Mesodermal cell (in vitro differentiated cells): Measurements from ENCODE around the gene GON4L.
"Not testable (repeated sequence)": the region's sequence is repeated elsewhere in the genome, so short reads cannot be mapped to it uniquely, and the experiment has no call there.

ENCODE experiments used
- H3K27ac ChIP-seq: 2 replicates; pipeline ENCODE4 v1.7.0; 2013; ENCODE audit warnings: mild to moderate bottlenecking, low read depth, low read length, moderate library complexity; ENCODE audit not compliant: severe bottlenecking
- H3K36me3 ChIP-seq: 2 replicates; pipeline ENCODE4 v1.7.1; 2013; ENCODE audit warnings: mild to moderate bottlenecking, low read length, moderate library complexity; ENCODE audit not compliant: control insufficient read depth, insufficient read depth
- H3K4me1 ChIP-seq: one replicate; pipeline ENCODE4 v1.7.1; 2013; ENCODE audit warnings: mild to moderate bottlenecking, low read length; ENCODE audit not compliant: insufficient read depth, control insufficient read depth, poor library complexity, severe bottlenecking
- H3K4me3 ChIP-seq: 2 replicates; pipeline ENCODE4 v1.7.0; 2013; ENCODE audit warnings: low read length, control low read depth, mild to moderate bottlenecking; ENCODE audit not compliant: insufficient read depth, poor library complexity, severe bottlenecking; ENCODE audit errors: extremely low read depth
- H3K9me3 ChIP-seq: 2 replicates; pipeline ENCODE4 v1.7.1; 2013; ENCODE audit warnings: mild to moderate bottlenecking, low read length, moderate library complexity; ENCODE audit not compliant: control insufficient read depth
- WGBS, 2 experiments: methylation state at CpG; one replicate each; pipeline ENCODE4 v1.1.5; 2013; ENCODE audit warnings: missing lambda C conversion rate in 2 of 2; ENCODE audit not compliant: insufficient coverage in 2 of 2; 5-methylcytosine and 5-hydroxymethylcytosine counted together

Gene GON4L

DNA sequence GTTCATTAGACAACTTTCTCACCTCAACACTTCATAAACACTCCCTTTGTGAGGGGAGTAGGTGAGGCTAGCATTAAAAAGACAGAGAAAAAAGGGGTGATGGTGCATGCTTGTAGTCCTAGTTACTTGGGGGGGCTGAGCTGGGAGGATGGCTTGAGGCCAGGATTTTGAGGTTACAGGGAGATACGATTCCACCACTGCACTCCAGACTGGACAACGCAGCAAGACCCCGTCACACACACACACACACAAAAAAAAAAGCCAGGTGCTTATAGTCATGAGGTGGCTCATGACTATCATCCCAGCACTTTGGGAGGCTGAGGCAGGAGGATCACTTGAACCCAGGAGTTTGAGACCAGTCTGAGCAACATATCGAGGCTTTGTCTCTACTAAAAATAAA is 29.6 kb downstream of the GON4L start:
- Histone ChIP-seq H3K9me3 (no peaks in the 10 kb centered on the region), H3K36me3 (peaks cover 60% of the 10 kb centered on the region), H3K4me3 (no peak overlapping the region), H3K4me1 (no peaks in the 10 kb centered on the region), H3K27ac (no peak overlapping the region)
- WGBS, 2 experiments, result 82% methylated on average over 2 of the region's 4 CpGs; no CpG with 5 or more reads in 1 of the 2 experiments

GRCh38 chr1:155816351-155816750 is 40.7 kb downstream of the GON4L start:
- peaks cover 93% of the 10 kb centered on the region for H3K36me3 ChIP-seq

DNA sequence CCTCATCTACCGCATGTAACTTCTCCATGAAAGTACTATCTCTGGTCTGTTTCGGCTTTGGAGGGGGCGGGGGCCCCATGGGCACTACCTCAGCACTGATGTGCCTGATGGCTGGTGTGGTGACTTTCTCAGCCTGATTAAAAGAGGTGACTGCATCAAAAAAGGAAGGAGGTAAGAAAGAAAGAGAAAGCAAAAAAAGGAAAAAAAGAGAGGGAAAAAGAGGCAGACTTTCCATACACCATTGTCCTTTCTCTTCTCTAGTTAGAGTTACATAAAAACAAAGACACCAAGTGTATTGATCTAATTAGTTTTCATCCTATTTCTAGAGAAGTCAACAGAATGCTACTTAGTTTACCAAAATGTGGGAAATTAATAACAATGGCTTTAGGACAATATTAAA is 43.3 kb downstream of the GON4L start:
- H3K4me1 ChIP-seq, result no peaks in the 10 kb centered on the region
- no peaks in the 10 kb centered on the region for H3K9me3 ChIP-seq
- H3K36me3 ChIP-seq, result peaks cover 87% of the 10 kb centered on the region
- H3K27ac ChIP-seq, result no peak overlapping the region
- WGBS, 2 experiments, result 92 to 100% methylated on average over 1 to 2 of the region's 3 CpGs
- no peak overlapping the region for H3K4me3 ChIP-seq

More at GRCh38 chr1:155816351-155816750, 40.7 kb downstream of the GON4L start:
- WGBS, 2 experiments, result 100% methylated on average over 1 of the region's 1 CpG; no CpG with 5 or more reads in 1 of the 2 experiments
- no peak overlapping the region for H3K27ac ChIP-seq
- no peaks in the 10 kb centered on the region for H3K9me3 ChIP-seq
- no peaks in the 10 kb centered on the region for H3K4me1 ChIP-seq
- no peak overlapping the region for H3K4me3 ChIP-seq

GRCh38 chr1:155812878-155813277 is 44.1 kb downstream of the GON4L start:
- H3K27ac ChIP-seq, result no peak overlapping the region
- H3K4me1 ChIP-seq, result no peaks in the 10 kb centered on the region
- no peak overlapping the region for H3K4me3 ChIP-seq
- 100% methylated on average over 1 of the region's 1 CpG; no CpG with 5 or more reads in 1 of the 2 experiments for WGBS, 2 experiments
- H3K9me3 ChIP-seq, result no peaks in the 10 kb centered on the region
- H3K36me3 ChIP-seq, result peaks cover 86% of the 10 kb centered on the region

- Histone ChIP-seq H3K36me3 (peaks cover 71% of the 10 kb centered on the region), H3K4me1 (no peaks in the 10 kb centered on the region), H3K27ac (no peak overlapping the region), H3K4me3 (no peak overlapping the region), H3K9me3 (no peaks in the 10 kb centered on the region)
- 100% methylated on average over 1 of the region's 1 CpG; no CpG with 5 or more reads in 1 of the 2 experiments for WGBS, 2 experiments
Observed at GRCh38 chr1:155809088-155809487, 47.9 kb downstream of the GON4L start.

- no peak overlapping the region for H3K27ac ChIP-seq
- H3K9me3 ChIP-seq, result no peaks in the 10 kb centered on the region
- H3K4me3 ChIP-seq, result no peak overlapping the region
- peaks cover 65% of the 10 kb centered on the region for H3K36me3 ChIP-seq
- no peaks in the 10 kb centered on the region for H3K4me1 ChIP-seq
Observed at GRCh38 chr1:155801149-155801548, 55.9 kb downstream of the GON4L start.

DNA sequence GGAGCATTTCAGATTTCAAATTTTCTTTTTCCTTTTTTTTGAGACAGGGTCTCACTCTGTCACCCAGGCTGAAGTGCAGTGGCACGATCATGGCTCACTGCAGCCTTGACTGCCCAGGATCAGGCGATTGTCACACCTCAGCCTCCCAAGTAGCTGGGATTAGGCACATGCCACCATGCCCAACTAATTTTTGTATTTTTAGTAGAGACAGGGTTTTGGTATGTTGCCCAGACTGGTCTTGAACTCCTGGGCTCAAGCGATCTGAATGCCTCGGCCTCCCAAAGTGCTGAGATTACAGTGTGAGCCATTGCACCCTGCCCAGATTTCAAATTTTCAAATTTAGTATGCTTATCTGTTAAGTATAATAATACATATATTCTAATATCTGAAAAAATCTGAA is 61.4 kb downstream of the GON4L start:
- not testable (repeated sequence) for H3K27ac ChIP-seq, H3K4me1 ChIP-seq, H3K4me3 ChIP-seq, H3K9me3 ChIP-seq
- peaks cover 60% of the 10 kb centered on the region for H3K36me3 ChIP-seq
- 89 to 95% methylated on average over 2 to 4 of the region's 4 CpGs for WGBS, 2 experiments

GRCh38 chr1:155794605-155795245 is 62.3 kb downstream of the GON4L start:
- Histone ChIP-seq H3K9me3 (no peaks in the 10 kb centered on the region), H3K36me3 (peaks cover 57% of the 10 kb centered on the region), H3K4me1 (no peaks in the 10 kb centered on the region), H3K4me3 (no peak overlapping the region), H3K27ac (no peak overlapping the region)
- 98 to 100% methylated on average over 3 of the region's 4 CpGs for WGBS, 2 experiments

DNA sequence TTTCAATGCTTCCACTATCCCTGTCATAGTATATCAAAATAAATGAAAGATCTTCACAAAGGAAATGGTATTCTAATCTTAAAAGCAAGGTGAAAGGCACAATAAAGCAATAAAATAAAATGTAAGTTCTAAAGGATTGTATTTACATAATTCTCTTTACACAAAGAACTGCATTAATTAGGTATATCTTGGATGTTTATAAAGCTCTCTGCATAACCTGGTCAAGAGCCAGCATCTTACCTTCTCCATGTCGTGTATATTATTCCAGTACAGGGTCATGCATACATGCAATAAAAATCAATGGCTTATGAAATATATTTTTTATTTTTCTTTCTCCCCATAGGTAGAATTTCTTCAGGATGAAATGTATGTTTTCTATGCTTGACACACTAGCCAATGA is 63.8 kb downstream of the GON4L start:
- peaks cover 55% of the 10 kb centered on the region for H3K36me3 ChIP-seq
- no CpG with 5 or more reads among the region's 1 CpG for WGBS, 2 experiments
- no peak overlapping the region for H3K27ac ChIP-seq
- no peak overlapping the region for H3K4me3 ChIP-seq
- no peaks in the 10 kb centered on the region for H3K9me3 ChIP-seq
- no peaks in the 10 kb centered on the region for H3K4me1 ChIP-seq

DNA sequence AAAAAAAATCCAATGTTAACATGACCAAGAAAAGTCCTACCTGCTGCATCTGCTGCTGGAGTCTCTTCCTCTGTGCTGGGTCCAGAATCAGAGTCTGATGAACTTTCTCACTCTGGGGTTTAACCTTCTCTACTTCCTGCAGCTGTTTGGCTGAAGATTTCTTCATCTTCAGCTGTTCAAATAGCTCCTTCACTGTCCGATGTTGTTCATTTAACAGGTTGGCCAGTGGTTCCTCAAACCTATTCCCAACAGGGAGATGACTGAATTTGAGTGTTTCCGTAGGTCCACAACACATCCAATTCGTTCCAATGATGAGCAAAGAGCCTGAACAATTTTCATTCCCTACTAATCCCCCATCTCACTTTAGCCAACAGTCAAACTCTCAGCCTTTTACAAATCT is 79.4 kb downstream of the GON4L start:
- H3K27ac ChIP-seq, result no peak overlapping the region
- peaks cover 73% of the 10 kb centered on the region for H3K36me3 ChIP-seq
- no peaks in the 10 kb centered on the region for H3K9me3 ChIP-seq
- WGBS, 2 experiments, result 87 to 100% methylated on average over 2 to 3 of the region's 3 CpGs
- no peaks in the 10 kb centered on the region for H3K4me1 ChIP-seq
- H3K4me3 ChIP-seq, result no peak overlapping the region

DNA sequence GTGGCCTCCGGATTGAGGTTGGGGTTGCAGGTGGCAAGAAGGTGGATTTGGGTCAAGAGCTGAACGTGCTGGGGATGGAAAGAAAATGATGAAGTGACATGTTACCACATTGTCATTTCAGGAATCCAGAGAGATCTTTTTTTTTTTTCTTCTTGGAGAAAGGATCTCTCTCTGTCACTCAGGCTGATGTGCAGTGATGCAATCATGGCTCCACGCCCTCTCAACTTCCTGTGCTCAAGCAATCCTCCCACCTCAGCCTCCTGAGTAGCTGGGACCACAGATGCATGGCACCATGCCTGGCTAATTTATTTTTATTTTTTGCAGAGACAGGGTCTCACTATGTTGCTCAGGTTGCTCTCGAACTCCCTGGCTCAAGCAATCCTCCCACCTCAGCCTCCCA is 80.6 kb downstream of the GON4L start:
- WGBS, 2 experiments, result 100% methylated on average over 2 of the region's 4 CpGs
- H3K9me3 ChIP-seq, result no peaks in the 10 kb centered on the region
- H3K4me1 ChIP-seq, result no peaks in the 10 kb centered on the region
- H3K4me3 ChIP-seq, result no peak overlapping the region
- H3K27ac ChIP-seq, result no peak overlapping the region
- H3K36me3 ChIP-seq, result peaks cover 77% of the 10 kb centered on the region
